Pancreas (tissue), 10 donors: Measurements from ENCODE around the gene FNDC8. TPM values are rescaled to one million over a fixed set of nuclear protein-coding genes. Genes with fewer than 3 reads are reported as not detected.
"Not testable (repeated sequence)": the region's sequence is repeated elsewhere in the genome, so short reads cannot be mapped to it uniquely, and the experiment has no call there.

Source experiments
- ATAC-seq, 4 donors: fragments of 200-7000 bp; cut with Tn5 transposase; one replicate each; pipeline versions ENCODE4 v1.8.0 to v1.9.1; 2020; ENCODE audit warnings: mild to moderate bottlenecking in 4 of 4, moderate library complexity in 4 of 4
- DNase-seq, 6 donors: peaks; one replicate each; pipeline ENCODE4 v3.0.0-alpha.2; 2020
- FAIRE-seq: peaks from 2 replicates; lab custom pipeline; 2012; peaks lifted over from hg19 to GRCh38; lab: Jason Lieb, UNC
- H3K27ac ChIP-seq, 4 donors: fragments of 200-600 bp; sonication (generic); 1 replicate in 3 of 4; 2 replicates in 1 of 4; pipeline versions ENCODE4 v1.5.0 to v1.8.0; 2020
- H3K27me3 ChIP-seq, 4 donors: fragments of 200-600 bp; one replicate each; pipeline ENCODE4 v1.8.0; 2021
- H3K36me3 ChIP-seq, 3 donors: fragments of 200-600 bp; sonication (generic) in 1 of 3; one replicate each; pipeline versions ENCODE4 v1.5.0 to v1.8.0; 2020 to 2021
- H3K4me1 ChIP-seq, 3 donors: fragments of 200-600 bp; one replicate each; pipeline ENCODE4 v1.8.0; 2021
- H3K4me3 ChIP-seq, 4 donors: fragments of 200-600 bp; sonication (generic) in 2 of 4; one replicate each; pipeline versions ENCODE4 v1.5.0 to v1.8.0; 2020 to 2021
- H3K9me3 ChIP-seq, 4 donors: fragments of 200-600 bp; one replicate each; pipeline ENCODE4 v1.8.0; 2021
- WGBS, 2 donors: extraction: QIAGEN DNeasy Blood & Tissue Kit; methylation state at CpG; one replicate each; pipeline ENCODE4 v1.1.7; 2013; 5-methylcytosine and 5-hydroxymethylcytosine counted together
- intact Hi-C, 3 donors: fragments of 100-400 bp; cut with DNase I; formaldehyde crosslinking; loops; one replicate each; pipeline versions ENCODE4 v1.11.1 to v1.14.2; 2022
- polyA plus RNA-seq, 2 donors: library from polyadenylated mRNA; stranded (reverse); fragments of 200-250 nt; gene quantifications; one replicate each; pipeline ENCODE4 v1.2.3, GENCODE V29; 2013
- total RNA-seq, 6 donors: library from RNA; stranded (reverse); fragmentation: NEBNext Ultra II Directional in 4 of 6; extraction: Animal tissue kit (Norgen Biotek cat#: 25700) in 4 of 6; gene quantifications; one replicate each; pipeline versions ENCODE4 v1.2.1 to v1.2.4, GENCODE V29; 2021 to 2023
- TF ChIP-seq, protein P1 (sequence below), 4 donors: fragments of 200-600 bp; sonication (generic) in 3 of 4; IDR thresholded peaks; one replicate each; pipeline versions ENCODE4 v1.5.0 to v1.8.0; 2021; ENCODE audit warnings: antibody characterized with exemption in 4 of 4
- donor health status: healthy with polysubstance abuse.
- donor health status: DM: no; HTN: no; CAD: no; lungs with moderate emphysema.
- donor health status: DM: no; HTN: no; CAD: no.
- donor health status: control.
- donor health status: control.
- donor health status: Bipolar disorder and iron deficiency.
- donor health status: DM: yes; HTN: yes; CAD: no.
- donor health status: DM: no; HTN: no; CAD: no.
- donor health status: DM: no; HTN: no; CAD: no.
- donor health status: DM: yes; HTN: yes; CAD: no.

Gene FNDC8
- total and polyA plus RNA-seq, 8 donors: not detected

DNA sequence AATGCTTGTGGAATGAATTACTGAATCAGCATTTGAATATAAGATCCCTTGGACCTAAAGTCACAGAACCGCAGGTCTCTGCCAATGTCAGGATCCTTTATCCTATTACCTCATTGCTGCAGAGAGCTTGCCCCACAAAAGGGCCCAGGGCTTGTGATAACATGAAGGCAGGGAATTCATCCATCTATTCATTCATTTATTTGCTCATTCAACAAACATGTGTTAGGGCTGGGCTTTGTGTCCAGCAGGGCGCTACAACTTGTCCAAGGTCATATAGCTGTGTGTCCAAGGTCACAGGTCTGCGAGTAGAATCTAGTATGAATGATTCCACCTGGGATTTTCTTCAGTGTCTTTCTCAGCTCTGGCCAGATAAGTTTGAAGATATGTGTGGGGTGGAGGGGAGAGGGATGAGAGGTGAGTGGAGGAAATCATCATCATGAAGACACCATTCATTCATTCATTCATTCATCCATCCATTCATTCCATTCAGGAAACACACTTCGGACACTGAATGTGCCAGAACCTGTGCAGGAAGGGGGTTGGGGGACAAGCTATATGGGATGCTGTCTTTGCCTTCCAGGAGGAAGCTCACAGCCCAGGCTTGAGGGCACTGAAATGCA lies 24.9 kb downstream of the FNDC8 start:
- H3K4me3 ChIP-seq: no peak overlapping the region
- H3K27me3 ChIP-seq: no peaks in the 10 kb centered on the region
- no peak overlapping the region for H3K27ac ChIP-seq
- intact Hi-C loops: no loop called here
- DNase-seq: no peak
- WGBS, 2 donors: 30 to 32% methylated on average over 4 of the region's 4 CpGs
- no peak for ATAC-seq
- no peaks in the 10 kb centered on the region for H3K36me3 ChIP-seq
- TF ChIP-seq, protein P1, sequence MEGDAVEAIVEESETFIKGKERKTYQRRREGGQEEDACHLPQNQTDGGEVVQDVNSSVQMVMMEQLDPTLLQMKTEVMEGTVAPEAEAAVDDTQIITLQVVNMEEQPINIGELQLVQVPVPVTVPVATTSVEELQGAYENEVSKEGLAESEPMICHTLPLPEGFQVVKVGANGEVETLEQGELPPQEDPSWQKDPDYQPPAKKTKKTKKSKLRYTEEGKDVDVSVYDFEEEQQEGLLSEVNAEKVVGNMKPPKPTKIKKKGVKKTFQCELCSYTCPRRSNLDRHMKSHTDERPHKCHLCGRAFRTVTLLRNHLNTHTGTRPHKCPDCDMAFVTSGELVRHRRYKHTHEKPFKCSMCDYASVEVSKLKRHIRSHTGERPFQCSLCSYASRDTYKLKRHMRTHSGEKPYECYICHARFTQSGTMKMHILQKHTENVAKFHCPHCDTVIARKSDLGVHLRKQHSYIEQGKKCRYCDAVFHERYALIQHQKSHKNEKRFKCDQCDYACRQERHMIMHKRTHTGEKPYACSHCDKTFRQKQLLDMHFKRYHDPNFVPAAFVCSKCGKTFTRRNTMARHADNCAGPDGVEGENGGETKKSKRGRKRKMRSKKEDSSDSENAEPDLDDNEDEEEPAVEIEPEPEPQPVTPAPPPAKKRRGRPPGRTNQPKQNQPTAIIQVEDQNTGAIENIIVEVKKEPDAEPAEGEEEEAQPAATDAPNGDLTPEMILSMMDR (IDR thresholded peaks at IDR 0.05): no peak
- H3K4me1 ChIP-seq: peaks cover 0 to 2% (median 0%) of the 10 kb centered on the region in 3 donors
- H3K9me3 ChIP-seq: no peaks in the 10 kb centered on the region
- no peak for FAIRE-seq

DNA sequence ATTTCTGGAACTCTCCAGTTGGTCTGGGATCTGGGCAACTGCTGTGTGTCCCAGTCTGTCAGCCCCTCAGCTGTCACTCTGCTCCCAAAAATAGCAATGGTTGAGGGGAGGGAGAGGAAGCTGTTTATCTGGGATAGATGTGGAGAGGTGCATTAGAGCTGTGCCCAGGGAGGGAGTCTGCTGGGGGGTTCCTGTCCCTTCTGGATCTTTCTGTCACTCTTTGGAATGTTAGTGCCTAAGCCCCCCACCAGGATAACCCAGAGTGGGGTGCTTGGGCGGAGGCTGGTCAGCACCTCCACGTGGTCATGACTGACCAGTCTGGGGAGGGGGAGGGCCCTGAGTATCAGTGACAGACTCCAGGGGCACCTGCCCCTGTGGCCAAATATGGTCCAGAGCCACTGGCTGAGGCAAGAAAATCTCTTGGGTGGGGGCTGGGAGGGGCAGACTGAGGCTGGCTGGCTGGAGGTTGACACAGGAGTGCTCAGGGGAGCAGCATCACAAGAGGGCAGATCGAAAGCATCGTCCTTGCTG lies 26.0 kb downstream of the FNDC8 start, which contains the start of gene UNC45B:
Gene UNC45B, plus strand, starts transcription at position 443 of the 531 bp plus-strand sequence. CDS start 447 bp downstream, outside the sequence.
- no peaks in the 10 kb centered on the region for H3K27me3 ChIP-seq
- no peak within 1 kb of the TSS for H3K27ac ChIP-seq
- TF ChIP-seq, protein P1 (IDR thresholded peaks at IDR 0.05): no peak
- H3K4me1 ChIP-seq: no peaks in the 10 kb centered on the region
- intact Hi-C loops: no loop called here
- no peaks in the 10 kb centered on the region for H3K9me3 ChIP-seq
- ATAC-seq (no peak), DNase-seq (no peak), FAIRE-seq (no peak)
- WGBS, 2 donors: 56 to 61% methylated on average over 4 of the region's 4 CpGs
- H3K36me3 ChIP-seq: no peaks in the 10 kb centered on the region
- H3K4me3 ChIP-seq: no peak within 1 kb of the TSS

DNA sequence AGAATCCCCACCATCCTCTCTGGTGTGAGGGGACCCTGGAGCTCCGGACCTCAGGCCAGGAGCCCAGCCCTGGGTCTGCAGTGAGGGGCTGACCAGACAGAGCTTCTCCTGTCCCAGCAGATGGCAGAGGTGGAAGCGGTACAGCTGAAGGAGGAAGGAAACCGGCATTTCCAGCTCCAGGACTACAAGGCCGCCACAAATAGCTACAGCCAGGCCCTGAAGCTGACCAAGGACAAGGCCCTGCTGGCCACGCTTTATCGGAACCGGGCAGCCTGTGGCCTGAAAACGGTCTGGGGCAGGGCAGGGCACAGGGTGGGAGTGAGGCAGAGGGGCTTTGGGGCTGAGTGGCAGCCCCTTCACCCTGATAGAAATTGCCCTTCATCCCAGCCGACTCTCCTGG lies 26.7 kb downstream of the FNDC8 start:
- H3K4me3 ChIP-seq: no peak overlapping the region
- ATAC-seq (no peak), FAIRE-seq (no peak), DNase-seq (no peak)
- H3K27me3 ChIP-seq: no peaks in the 10 kb centered on the region
- H3K4me1 ChIP-seq: no peaks in the 10 kb centered on the region
- TF ChIP-seq, protein P1 (IDR thresholded peaks at IDR 0.05): no peak
- no peaks in the 10 kb centered on the region for H3K9me3 ChIP-seq
- intact Hi-C loops: no loop called here
- H3K36me3 ChIP-seq: no peaks in the 10 kb centered on the region
- WGBS, 2 donors: 47 to 54% methylated on average over 9 of the region's 9 CpGs
- no peak overlapping the region for H3K27ac ChIP-seq

DNA sequence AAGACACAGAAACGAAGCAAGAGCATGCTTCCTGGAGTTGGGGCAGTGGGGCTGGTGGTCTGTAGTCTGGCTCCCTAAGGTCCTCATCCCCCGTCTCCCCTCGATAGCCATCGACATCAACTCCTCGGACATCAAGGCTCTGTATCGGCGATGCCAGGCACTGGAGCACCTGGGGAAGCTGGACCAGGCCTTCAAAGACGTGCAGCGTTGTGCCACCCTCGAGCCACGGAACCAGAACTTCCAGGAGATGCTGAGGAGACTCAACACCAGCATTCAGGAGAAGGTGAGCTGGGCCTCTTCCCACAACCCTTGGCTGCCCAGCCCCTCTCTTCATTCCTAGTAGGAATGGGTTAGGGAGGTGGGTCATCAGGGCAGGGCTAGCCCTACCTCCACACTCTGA lies 28.5 kb downstream of the FNDC8 start:
- FAIRE-seq: no peak

DNA sequence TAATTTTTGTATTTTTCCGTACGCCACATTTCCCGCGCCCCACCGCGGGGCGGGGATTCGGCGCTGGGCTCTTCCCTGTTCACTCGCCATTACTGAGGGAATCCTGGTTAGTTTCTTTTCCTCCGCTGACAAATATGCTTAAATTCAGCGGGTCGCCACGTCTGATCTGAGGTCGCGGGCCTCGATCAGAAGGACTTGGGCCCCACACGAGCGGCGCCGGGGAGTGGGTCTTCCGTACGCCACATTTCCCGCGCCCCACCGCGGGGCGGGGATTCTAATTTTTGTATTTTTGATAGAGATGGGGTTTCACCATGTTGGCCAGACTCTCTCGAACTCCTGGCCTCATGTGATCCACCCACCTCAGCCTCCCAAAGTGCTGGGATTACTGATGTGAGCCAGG lies 29.7 kb downstream of the FNDC8 start:
- H3K9me3 ChIP-seq, intact Hi-C loops, H3K36me3 ChIP-seq, ATAC-seq, H3K27me3 ChIP-seq, FAIRE-seq, DNase-seq, H3K4me1 ChIP-seq, H3K4me3 ChIP-seq, H3K27ac ChIP-seq: not testable (repeated sequence)
- 79 to 89% methylated on average over 29 of the region's 29 CpGs for WGBS, 2 donors

More for the DNA sequence above, 28.5 kb downstream of the FNDC8 start:
- Histone ChIP-seq H3K36me3 (no peaks in the 10 kb centered on the region), H3K9me3 (no peaks in the 10 kb centered on the region), H3K27me3 (no peaks in the 10 kb centered on the region), H3K27ac (no peak overlapping the region), H3K4me3 (no peak overlapping the region), H3K4me1 (no peaks in the 10 kb centered on the region)
- intact Hi-C loops: no loop called here
- 77 to 86% methylated on average over 11 of the region's 11 CpGs for WGBS, 2 donors
- TF ChIP-seq, protein P1 (IDR thresholded peaks at IDR 0.05): no peak
- no peak for ATAC-seq
- DNase-seq: no peak
